Transverse colon (tissue), 3 donors: Measurements from ENCODE around the gene RNU4-1.

Source experiments
- POLR2A ChIP-seq: fragments of 450-650 bp; IDR thresholded peaks from one replicate; pipeline ENCODE4 v1.6.1; 2016; ENCODE audit warnings: antibody characterized with exemption, mild to moderate bottlenecking, moderate library complexity
- TF ChIP-seq, protein P1 (sequence below), 5 experiments: fragments of 200-600 bp in 3 of 5; fragments of 450-650 bp in 2 of 5; sonication (generic) in 3 of 5; IDR thresholded peaks; 1 replicate in 2 of 5; 2 replicates in 3 of 5; pipeline ENCODE4 v1.5.1; 2016 to 2017; ENCODE audit warnings: antibody characterized with exemption in 5 of 5, inconsistent platforms in 3 of 5, mild to moderate bottlenecking in 2 of 5, moderate library complexity in 1 of 5

DNA sequence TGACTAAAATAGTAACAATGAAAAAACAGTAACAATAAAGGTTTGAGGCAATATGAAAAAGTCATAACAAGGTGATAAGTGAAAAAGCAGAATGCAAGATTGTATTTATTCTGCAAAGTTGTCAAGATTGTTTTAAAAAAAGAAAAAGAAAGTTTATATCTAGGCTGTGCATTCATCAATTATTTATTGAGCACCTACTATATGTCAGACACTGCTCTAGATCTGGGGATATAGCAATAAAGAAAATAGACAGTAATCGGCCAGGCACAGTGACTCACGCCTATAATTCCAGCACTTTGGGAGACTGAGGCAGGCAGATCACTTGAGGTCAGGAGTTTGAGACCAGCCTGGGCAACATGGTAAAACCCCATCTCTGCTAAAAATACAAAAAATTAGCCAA is 30.7 kb upstream of the RNU4-1 start:
- TF ChIP-seq POLR2A: no peak
- TF ChIP-seq, protein P1, sequence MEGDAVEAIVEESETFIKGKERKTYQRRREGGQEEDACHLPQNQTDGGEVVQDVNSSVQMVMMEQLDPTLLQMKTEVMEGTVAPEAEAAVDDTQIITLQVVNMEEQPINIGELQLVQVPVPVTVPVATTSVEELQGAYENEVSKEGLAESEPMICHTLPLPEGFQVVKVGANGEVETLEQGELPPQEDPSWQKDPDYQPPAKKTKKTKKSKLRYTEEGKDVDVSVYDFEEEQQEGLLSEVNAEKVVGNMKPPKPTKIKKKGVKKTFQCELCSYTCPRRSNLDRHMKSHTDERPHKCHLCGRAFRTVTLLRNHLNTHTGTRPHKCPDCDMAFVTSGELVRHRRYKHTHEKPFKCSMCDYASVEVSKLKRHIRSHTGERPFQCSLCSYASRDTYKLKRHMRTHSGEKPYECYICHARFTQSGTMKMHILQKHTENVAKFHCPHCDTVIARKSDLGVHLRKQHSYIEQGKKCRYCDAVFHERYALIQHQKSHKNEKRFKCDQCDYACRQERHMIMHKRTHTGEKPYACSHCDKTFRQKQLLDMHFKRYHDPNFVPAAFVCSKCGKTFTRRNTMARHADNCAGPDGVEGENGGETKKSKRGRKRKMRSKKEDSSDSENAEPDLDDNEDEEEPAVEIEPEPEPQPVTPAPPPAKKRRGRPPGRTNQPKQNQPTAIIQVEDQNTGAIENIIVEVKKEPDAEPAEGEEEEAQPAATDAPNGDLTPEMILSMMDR (IDR thresholded peaks at IDR 0.05): no peak
